Tibial artery (tissue), 4 donors: ENCODE results near the gene SHCBP1.

Source experiments
- DNase-seq, 2 donors: peaks; one replicate each; pipeline ENCODE4 v3.0.0-alpha.2; 2019
- H3K27ac ChIP-seq, 2 donors: fragments of 200-600 bp; sonication (generic) in 1 of 2; 1 replicate in 1 of 2; 2 replicates in 1 of 2; pipeline ENCODE4 v1.5.1; 2018 to 2019; ENCODE audit warnings: mild to moderate bottlenecking in 1 of 2
- H3K27me3 ChIP-seq, 2 donors: fragments of 200-600 bp; sonication (generic) in 1 of 2; one replicate each; pipeline versions ENCODE4 v1.5.1 to v1.6.0; 2016 to 2019
- H3K36me3 ChIP-seq, 3 donors: fragments of 200-600 bp; sonication (generic) in 2 of 3; one replicate each; pipeline ENCODE4 v1.5.1; 2016 to 2019; ENCODE audit warnings: mild to moderate bottlenecking in 2 of 3
- H3K4me1 ChIP-seq, 4 donors: fragments of 200-600 bp; sonication (generic) in 2 of 4; 1 replicate in 3 of 4; 2 replicates in 1 of 4; pipeline ENCODE4 v1.5.1; 2016 to 2019
- H3K4me3 ChIP-seq, 2 donors: fragments of 200-600 bp; sonication (generic) in 1 of 2; 1 replicate in 1 of 2; 2 replicates in 1 of 2; pipeline ENCODE4 v1.5.1; 2018 to 2019; ENCODE audit warnings: mild to moderate bottlenecking in 2 of 2
- H3K9me3 ChIP-seq, 3 donors: fragments of 200-600 bp; sonication (generic) in 1 of 3; one replicate each; pipeline ENCODE4 v1.5.1; 2016 to 2019
- CTCF ChIP-seq, 2 experiments: fragments of 200-600 bp in 1 of 2; fragments of 450-650 bp in 1 of 2; IDR thresholded peaks; one replicate each; pipeline ENCODE4 v1.5.1; 2017 to 2019; ENCODE audit warnings: antibody characterized with exemption in 2 of 2, mild to moderate bottlenecking in 1 of 2, moderate library complexity in 1 of 2
- intact Hi-C: fragments of 100-400 bp; cut with DNase I; formaldehyde crosslinking; loops from one replicate; pipeline ENCODE4 v1.15.0; 2023; ENCODE audit warnings: low total_unique reads

SHCBP1 gene

DNA sequence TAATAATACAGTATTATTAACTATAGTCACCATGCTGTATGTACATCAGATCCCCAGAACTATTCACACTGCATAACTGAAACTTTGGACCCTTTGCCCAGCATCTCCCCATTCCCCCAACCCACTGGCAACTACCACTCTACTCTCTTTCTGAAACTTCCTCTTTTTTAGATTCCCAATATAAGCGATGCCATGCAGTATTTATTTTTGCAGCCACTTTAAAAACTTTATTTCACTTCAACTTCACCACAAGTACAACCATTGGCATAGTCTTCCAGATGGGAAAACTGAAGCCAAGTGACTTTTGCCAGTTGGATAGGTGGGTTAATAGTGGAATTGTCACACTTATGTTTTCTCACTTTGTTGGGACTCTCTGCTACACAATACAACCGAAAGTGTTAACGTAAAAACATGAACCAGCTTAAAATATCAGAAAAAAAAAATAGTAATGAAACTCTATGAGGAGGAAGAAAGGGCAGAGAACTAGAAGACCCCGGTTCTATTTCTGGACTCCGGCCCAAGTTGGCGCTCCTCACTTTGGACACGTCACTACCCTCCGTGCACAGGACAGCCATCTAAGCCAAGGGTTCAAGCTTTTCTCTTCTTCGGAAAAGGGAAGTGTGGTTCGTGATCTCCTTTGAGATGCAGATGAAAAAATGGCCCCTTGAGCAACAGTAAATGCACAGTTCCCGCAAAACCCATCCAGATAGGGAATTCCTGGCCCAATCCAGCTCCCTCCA is 743 bp downstream of the SHCBP1 start:
- no peaks in the 10 kb centered on the region for H3K36me3 ChIP-seq
- peak overlapping the region; percentile 44 to 63 for H3K4me3 ChIP-seq
- no peak overlapping the region for H3K27ac ChIP-seq
- H3K27me3 ChIP-seq, result no peaks in the 10 kb centered on the region
- peaks cover 0 to 16% (median 11%) of the 10 kb centered on the region in 4 donors for H3K4me1 ChIP-seq
- H3K9me3 ChIP-seq, result no peaks in the 10 kb centered on the region
- no peak for DNase-seq
- intact Hi-C loops, result no loop called here
- TF ChIP-seq CTCF (IDR thresholded peaks at IDR 0.05), result no peak

- Histone ChIP-seq H3K4me3 (no peak overlapping the region), H3K9me3 (no peaks in the 10 kb centered on the region), H3K27ac (no peak overlapping the region), H3K36me3 (no peaks in the 10 kb centered on the region), H3K4me1 (peaks cover 0 to 16% (median 11%) of the 10 kb centered on the region in 4 donors), H3K27me3 (no peaks in the 10 kb centered on the region)
- no peak for TF ChIP-seq CTCF (IDR thresholded peaks at IDR 0.05)
- intact Hi-C loops, result no loop called here
- DNase-seq, result no peak
Measured at GRCh38 chr16:46618516-46618915, 2.7 kb downstream of the SHCBP1 start.

- Histone ChIP-seq H3K4me3 (no peak overlapping the region), H3K27me3 (no peaks in the 10 kb centered on the region), H3K4me1 (no peaks in the 10 kb centered on the region), H3K9me3 (no peaks in the 10 kb centered on the region), H3K36me3 (no peaks in the 10 kb centered on the region), H3K27ac (no peak overlapping the region)
- DNase-seq, result no peak
- intact Hi-C loops, result no loop called here
- no peak for TF ChIP-seq CTCF (IDR thresholded peaks at IDR 0.05)
Measured at GRCh38 chr16:46614006-46614405, 7.2 kb downstream of the SHCBP1 start.

DNA sequence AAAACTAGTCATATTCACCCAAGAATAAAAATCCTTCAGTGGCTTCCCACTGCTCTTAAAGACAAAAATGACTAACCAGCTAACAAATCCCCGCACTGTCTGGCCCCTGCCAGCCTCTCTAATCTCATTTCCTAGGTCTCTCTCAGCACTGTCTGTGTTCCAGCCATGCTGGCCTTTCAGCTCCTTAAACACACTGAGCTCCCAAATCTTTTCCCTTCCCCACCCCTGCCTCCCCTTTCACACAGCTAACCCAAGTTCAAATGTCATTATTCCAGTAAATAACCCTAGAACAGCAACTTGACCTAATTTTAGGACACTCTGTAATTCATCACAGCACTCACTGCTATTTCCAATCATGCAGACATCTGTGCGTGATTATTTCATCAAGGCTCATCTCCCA is 7.8 kb downstream of the SHCBP1 start:
- H3K27me3 ChIP-seq, result no peaks in the 10 kb centered on the region
- no peak overlapping the region for H3K27ac ChIP-seq
- no peaks in the 10 kb centered on the region for H3K36me3 ChIP-seq
- no peaks in the 10 kb centered on the region for H3K9me3 ChIP-seq
- H3K4me1 ChIP-seq, result no peaks in the 10 kb centered on the region
- H3K4me3 ChIP-seq, result no peak overlapping the region
- no peak for DNase-seq
- no peak for TF ChIP-seq CTCF (IDR thresholded peaks at IDR 0.05)
- intact Hi-C loops, result no loop called here

- H3K27me3 ChIP-seq, result no peaks in the 10 kb centered on the region
- DNase-seq, result no peak
- H3K27ac ChIP-seq, result no peak overlapping the region
- H3K4me1 ChIP-seq, result no peaks in the 10 kb centered on the region
- H3K9me3 ChIP-seq, result no peaks in the 10 kb centered on the region
- intact Hi-C loops, result no loop called here
- no peak overlapping the region for H3K4me3 ChIP-seq
- TF ChIP-seq CTCF (IDR thresholded peaks at IDR 0.05), result no peak
- H3K36me3 ChIP-seq, result no peaks in the 10 kb centered on the region
Measured at GRCh38 chr16:46612121-46612520, 9.1 kb downstream of the SHCBP1 start.
